GM21515 (cell line): ENCODE data around the gene RAD17.
"Not testable (repeated sequence)": the region's sequence is repeated elsewhere in the genome, so short reads cannot be mapped to it uniquely, and the experiment has no call there.

Experiments used
- ATAC-seq: cut with Tn5 transposase; IDR thresholded peaks from one replicate; pipeline ENCODE4 v1.9.1; 2021; ENCODE audit not compliant: unreplicated experiment

The RAD17 gene, protein sequence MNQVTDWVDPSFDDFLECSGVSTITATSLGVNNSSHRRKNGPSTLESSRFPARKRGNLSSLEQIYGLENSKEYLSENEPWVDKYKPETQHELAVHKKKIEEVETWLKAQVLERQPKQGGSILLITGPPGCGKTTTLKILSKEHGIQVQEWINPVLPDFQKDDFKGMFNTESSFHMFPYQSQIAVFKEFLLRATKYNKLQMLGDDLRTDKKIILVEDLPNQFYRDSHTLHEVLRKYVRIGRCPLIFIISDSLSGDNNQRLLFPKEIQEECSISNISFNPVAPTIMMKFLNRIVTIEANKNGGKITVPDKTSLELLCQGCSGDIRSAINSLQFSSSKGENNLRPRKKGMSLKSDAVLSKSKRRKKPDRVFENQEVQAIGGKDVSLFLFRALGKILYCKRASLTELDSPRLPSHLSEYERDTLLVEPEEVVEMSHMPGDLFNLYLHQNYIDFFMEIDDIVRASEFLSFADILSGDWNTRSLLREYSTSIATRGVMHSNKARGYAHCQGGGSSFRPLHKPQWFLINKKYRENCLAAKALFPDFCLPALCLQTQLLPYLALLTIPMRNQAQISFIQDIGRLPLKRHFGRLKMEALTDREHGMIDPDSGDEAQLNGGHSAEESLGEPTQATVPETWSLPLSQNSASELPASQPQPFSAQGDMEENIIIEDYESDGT

GRCh38 chr5:69369340-69370121, at the start of gene RAD17, which contains the start of the genes AK6 and TAF9:
Gene RAD17, plus strand, starts transcription at chr5:69369818. Its CDS starts 2,391 bp downstream, at chr5:69372209.
Gene AK6, minus strand, starts transcription at chr5:69369520. Its CDS starts 30 bp downstream, at chr5:69369490.
Gene TAF9, minus strand, starts transcription at chr5:69369520. Its CDS starts 3,783 bp downstream, at chr5:69365737.
- peak; percentile 88 for ATAC-seq

DNA sequence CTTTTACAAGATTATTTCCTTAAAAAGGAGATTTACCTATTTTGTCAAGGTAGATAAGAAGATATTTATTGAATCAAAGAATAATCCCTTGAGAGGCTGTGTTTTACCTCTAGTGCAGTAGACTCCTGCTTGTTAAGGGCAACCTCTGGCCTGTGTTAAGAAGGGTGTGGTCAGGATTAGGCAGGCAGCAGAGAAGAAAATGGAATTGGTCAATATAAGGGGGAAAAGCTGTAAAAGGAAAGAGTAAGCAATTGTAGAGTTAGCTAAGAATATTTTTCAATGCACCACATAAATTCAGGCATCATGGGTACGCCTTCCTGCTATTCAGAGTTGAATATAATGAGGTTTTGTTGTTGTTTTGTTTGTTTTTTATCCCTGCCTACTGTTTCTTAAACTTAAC, 43.3 kb upstream of the RAD17 start:
- no peak for ATAC-seq

GRCh38 chr5:69329905-69330489, 39.6 kb upstream of the RAD17 start:
- ATAC-seq: no peak

DNA sequence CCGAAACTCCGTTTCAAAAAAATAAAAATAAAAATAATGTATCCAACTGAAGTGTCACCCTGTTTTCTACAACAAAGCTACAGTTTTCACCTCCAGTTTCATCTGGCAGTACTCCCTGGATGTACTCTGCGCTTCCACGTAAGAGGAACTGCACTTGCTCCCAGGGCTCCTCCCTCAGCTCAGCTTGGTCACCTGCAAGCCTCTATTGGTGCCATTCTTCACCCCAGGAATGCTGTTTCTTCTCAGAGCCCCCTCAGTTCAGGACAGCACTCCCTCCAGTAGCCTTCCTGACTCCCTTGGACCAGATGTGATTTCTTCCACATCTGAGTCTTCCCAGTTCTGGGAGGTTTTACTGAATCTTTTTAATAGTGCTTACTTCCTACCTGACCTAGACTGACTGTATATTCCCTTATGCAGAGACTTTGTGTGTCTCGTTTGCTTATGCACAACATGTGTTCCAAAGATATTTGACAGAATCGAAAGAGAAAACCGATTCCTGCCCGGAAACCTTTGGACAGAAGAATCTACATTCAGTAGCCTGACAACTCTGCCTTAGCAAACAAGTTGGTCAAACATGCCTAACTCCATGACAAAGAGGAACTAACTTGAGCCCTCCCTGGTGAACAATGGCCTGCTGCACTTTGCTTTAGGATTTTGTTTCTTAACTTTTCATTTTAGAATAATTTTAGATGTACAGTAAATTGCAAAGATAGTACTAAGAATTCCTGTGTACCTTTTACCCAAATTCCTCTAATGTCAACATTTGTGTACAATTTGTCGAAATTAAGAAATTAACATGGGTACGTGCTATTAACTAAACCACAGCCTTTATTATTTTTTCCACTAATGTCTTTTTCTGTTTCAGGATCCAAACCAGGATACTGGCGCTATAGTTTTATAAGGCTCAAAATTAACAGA, 37.8 kb upstream of the RAD17 start:
- ATAC-seq: no peak

GRCh38 chr5:69333668-69334315, 35.8 kb upstream of the RAD17 start:
- not testable (repeated sequence) for ATAC-seq

GRCh38 chr5:69334793-69335268, 34.8 kb upstream of the RAD17 start:
- peak; percentile 53 for ATAC-seq

- ATAC-seq: no peak
These were observed 34.2 kb upstream of the RAD17 start for GRCh38 chr5:69335341-69335935.

DNA sequence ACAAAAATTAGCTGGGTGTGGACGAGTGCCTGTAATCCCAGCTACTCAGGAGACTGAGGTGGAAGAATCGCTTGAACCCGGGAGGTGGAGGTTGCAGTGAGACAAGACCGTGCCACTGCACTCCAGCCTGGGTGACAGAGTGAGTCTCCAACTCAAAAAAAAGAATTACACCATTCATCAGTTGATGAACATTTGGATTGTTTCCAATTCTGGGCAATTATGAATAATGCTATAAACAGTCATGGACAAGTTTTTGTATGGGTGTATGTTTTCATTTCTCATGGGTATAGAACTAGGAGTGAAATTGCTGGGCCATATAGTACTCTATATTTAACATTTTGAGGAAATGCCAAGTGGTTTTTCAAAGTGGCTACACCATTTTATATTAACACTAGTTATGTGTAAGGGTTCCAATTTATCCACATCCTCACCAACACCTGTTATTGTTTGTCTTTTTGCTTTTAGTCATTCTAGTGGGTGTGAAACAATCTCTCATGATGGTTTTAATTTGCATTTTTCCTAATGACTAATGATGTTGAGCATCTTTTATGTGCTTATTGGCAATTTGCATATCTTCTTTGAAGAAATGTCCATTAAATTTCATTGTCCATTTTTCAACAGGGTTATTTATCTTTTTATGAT, 28.0 kb upstream of the RAD17 start:
- ATAC-seq: no peak

DNA sequence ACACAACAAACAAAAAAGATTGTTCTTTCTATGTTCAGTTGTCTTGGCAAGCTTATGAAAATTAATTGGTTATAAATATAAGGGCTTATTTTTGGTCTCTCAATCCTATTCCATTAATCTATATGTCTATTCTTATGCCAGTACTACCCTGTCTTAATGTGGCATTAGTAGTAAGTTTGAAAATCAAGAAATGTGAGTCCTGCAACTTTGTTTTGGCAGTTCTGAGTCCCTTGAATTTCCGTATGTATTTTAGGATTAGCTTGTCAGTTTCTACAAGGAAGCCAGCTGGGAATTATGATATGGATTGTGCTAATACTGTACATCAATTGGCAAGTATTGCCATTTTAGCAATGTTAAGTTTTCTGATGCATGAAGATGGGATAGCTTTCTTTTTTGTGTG, 26.5 kb upstream of the RAD17 start:
- ATAC-seq: no peak

DNA sequence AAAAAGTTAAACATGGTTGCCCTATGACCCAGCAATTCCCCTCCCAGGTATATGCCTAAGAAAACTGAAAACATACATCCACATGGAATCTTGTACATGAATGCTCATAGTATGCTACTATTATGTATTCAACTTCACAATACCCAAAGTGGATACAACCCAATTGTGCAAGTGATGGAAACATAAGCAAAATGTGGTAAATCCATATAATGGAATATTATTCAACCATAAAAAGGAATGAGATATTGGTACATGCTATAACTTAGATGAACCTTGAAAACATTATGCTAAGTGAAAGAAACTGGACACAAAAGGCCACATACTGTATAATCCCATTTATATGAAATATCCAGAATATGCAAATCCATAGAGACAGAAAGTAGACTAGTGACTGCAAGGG, 19.0 kb upstream of the RAD17 start:
- ATAC-seq: no peak

- no peak for ATAC-seq
These were observed 9.9 kb upstream of the RAD17 start for GRCh38 chr5:69359699-69360098.

DNA sequence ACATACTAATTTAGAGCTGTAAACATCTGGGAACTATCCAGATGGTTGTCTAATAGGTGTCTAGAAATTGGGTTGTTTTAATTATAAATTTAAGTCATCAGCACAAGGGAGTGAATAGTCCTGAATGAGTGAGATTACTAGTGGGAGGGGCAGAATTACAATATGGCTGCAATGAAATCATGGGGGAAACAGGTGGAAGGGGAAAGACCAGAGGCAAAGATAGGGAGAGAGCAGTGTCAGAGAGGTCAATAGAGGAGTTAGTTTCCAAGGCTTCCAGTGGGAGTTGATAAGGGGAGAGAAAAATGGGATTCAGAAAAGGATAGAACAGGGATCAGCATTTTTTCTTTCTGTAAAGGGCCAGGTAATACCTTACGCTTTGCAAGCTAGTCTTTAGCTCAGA, 9.2 kb upstream of the RAD17 start:
- no peak for ATAC-seq

DNA sequence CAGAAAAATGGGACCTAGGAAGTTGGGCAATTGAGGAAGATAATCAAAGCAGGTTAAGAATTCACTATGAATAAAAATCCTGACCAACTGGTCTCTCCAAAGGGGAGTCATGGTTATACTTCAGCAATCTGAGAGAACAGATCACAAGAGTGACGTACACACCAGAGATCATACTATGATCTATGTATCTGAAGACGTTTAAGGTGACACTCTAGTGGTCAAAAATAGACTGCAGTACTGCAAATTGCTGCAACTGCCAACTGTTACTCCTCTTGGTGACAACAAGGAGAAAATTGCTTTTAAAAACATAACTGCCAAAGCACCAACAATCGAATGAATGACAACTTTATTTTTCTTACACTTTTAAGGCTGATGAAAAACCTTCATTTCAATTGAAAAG, 5.2 kb upstream of the RAD17 start:
- ATAC-seq: no peak

DNA sequence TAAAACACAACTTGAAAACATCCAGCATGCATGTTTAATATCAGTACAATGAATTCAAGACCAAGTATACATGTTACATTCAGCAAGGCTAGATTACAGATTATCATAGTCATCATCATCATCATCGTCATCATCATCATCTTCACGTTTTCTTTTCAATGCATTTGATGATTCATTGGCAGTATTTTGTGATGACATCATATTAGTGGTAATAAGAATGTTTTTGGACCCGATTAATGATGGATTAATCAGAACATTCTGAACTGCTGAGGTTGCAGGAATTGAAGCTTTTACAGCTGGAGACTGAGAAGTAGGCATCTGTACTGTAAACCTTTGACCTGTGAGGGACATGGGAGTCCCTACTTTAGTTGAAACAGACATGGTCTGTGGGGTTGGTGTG, 4.8 kb upstream of the RAD17 start:
- ATAC-seq: no peak

GRCh38 chr5:69367697-69368279, 1.8 kb upstream of the RAD17 start:
- no peak for ATAC-seq

DNA sequence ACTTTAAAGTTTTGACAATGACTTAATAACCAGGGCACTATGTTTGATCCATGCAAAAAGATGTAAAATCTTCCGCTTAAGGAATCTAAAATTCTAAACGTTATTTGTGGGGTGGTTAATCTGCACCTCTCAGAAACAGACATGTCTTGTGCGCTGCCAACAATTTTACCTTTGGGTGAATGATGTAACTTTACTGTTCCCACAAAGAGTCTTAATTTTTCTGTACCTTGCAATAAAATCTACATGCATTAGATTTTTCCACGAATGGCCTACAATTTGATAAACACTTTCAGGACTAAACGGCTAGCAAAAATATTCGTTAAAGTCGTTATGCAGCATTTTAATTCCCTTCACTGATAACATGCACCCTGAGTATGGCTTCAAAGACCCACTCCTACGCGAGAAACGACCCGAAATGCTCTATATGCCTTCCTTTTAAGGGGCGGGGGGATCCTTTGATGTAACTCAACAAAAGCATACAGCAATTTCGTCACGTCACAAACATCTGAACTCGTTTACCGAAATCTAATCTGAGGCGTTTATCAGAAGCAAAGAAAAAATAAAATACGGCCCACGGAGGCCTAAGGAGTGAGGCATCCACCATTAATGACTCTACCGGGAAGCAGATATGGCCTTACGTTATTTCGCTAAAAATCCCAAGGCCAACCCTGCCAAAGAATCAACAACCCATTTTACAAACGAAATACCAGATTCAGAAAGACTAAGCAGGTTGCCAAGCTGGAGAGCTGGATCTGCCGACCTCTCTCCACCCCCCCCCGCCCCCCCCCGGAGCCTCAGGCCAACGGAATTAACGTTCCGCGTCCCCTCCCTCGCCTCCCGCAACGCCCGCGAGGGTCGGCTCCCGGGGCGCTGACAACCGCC, 919 bp upstream of the RAD17 start:
- ATAC-seq: no peak

DNA sequence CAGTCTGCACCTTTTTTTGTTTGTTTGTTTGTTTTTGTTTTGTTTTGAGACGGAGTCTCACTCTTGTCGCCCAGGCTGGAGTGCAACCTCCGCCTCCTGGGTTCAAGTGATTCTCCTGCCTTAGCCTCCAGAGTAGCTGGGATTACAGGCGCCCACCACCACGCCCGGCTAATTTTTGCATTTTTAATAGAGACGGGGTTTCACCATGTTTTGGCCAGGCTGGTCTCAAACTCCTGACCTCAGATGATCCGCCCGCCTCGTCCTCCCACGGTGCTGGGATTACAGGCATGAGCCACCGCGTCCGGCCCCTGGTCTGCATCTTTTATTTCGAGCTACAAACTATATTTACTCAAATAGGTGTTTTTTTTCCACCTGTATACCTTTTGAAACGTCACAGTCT, 717 bp downstream of the RAD17 start:
- not testable (repeated sequence) for ATAC-seq
